Liver (tissue), 3 donors: ENCODE data around the gene CSNK1G2.

ENCODE experiments used
- ATF3 ChIP-seq: IDR thresholded peaks from 2 replicates; pipeline ENCODE4 v1.6.1; 2016; ENCODE audit warnings: antibody characterized with exemption
- CTCF ChIP-seq: fragments of 150-350 bp; IDR thresholded peaks from 2 replicates; pipeline ENCODE4 v1.5.1; 2017; ENCODE audit warnings: improper control_type of control experiment, low read depth, low read length; ENCODE audit not compliant: missing input control
- FOXA1 ChIP-seq: IDR thresholded peaks from 2 replicates; pipeline ENCODE4 v1.6.1; 2016; ENCODE audit warnings: antibody characterized with exemption
- HNF4G ChIP-seq: IDR thresholded peaks from 2 replicates; pipeline ENCODE4 v1.6.1; 2016; ENCODE audit warnings: antibody characterized with exemption
- JUND ChIP-seq, 2 donors: IDR thresholded peaks; 2 replicates each; pipeline ENCODE4 v1.6.1; 2016; ENCODE audit warnings: antibody characterized with exemption in 2 of 2
- MAX ChIP-seq: IDR thresholded peaks from 2 replicates; pipeline ENCODE4 v1.6.1; 2016; ENCODE audit warnings: antibody characterized with exemption
- RAD21 ChIP-seq, 2 donors: IDR thresholded peaks; 2 replicates each; pipeline ENCODE4 v1.6.1; 2016; ENCODE audit warnings: antibody characterized with exemption in 2 of 2, mild to moderate bottlenecking in 2 of 2
- REST ChIP-seq: IDR thresholded peaks from 2 replicates; pipeline ENCODE4 v1.6.1; 2016; ENCODE audit warnings: antibody characterized with exemption, mild to moderate bottlenecking
- SP1 ChIP-seq: IDR thresholded peaks from 2 replicates; pipeline ENCODE4 v1.6.1; 2018; ENCODE audit warnings: antibody characterized with exemption, mild to moderate bottlenecking
- TAF1 ChIP-seq: conservative IDR thresholded peaks from 2 replicates; pipeline ENCODE4 v1.6.1; 2016; ENCODE audit warnings: antibody characterized with exemption, mild to moderate bottlenecking
- YY1 ChIP-seq: IDR thresholded peaks from 2 replicates; pipeline ENCODE4 v1.6.1; 2016; ENCODE audit warnings: antibody characterized with exemption, mild to moderate bottlenecking
- ZBTB33 ChIP-seq: IDR thresholded peaks from 2 replicates; pipeline ENCODE4 v1.6.1; 2016; ENCODE audit warnings: antibody characterized with exemption
- donor health status: healthy.
- donor health status: healthy.

- TF ChIP-seq REST (no peak), CTCF (no peak), RAD21 (IDR thresholded peaks at IDR 0.05) (no peak), FOXA1 (no peak), SP1 (no peak), ZBTB33 (no peak), ATF3 (no peak), MAX (no peak), JUND (IDR thresholded peaks at IDR 0.05) (no peak), YY1 (no peak), TAF1 (no peak), HNF4G (no peak)
Observed at GRCh38 chr19:1980091-1980808, 39.3 kb downstream of the CSNK1G2 start.
